ENCODE measurements around the gene UFC1.

The UFC1 gene

GRCh38 chr1:161133220-161133740 is 20.5 kb upstream of the UFC1 start:
- no peak for DNase-seq (ENCODE audit: low read depth in 2 of 2)

GRCh38 chr1:161137881-161138280 is 15.9 kb upstream of the UFC1 start:
- DNase-seq (ENCODE audit: low read depth in 2 of 2), result no peak

GRCh38 chr1:161138431-161138830 is 15.3 kb upstream of the UFC1 start:
- no peak for DNase-seq (ENCODE audit: low read depth in 2 of 2)

GRCh38 chr1:161139766-161140165 is 14.0 kb upstream of the UFC1 start:
- DNase-seq (ENCODE audit: low read depth in 2 of 2), result no peak

GRCh38 chr1:161140755-161141400 is 12.9 kb upstream of the UFC1 start:
- DNase-seq (ENCODE audit: low read depth in 2 of 2), result no peak

- no peak for DNase-seq (ENCODE audit: low read depth in 2 of 2)
These were observed 7.9 kb upstream of the UFC1 start for GRCh38 chr1:161145832-161146231.

GRCh38 chr1:161153176-161153575 is 602 bp upstream of the UFC1 start:
- DNase-seq (ENCODE audit: low read depth in 2 of 2), result no peak

GRCh38 chr1:161157867-161158266 is 4.1 kb downstream of the UFC1 start:
- DNase-seq (ENCODE audit: low read depth in 2 of 2), result no peak

- no peak for DNase-seq (ENCODE audit: low read depth in 2 of 2)
These were observed 4.7 kb downstream of the UFC1 start for GRCh38 chr1:161158316-161159010.

GRCh38 chr1:161159087-161159912 is 5.5 kb downstream of the UFC1 start, which contains the start of gene USP21:
Gene USP21 (plus strand): TSS chr1:161159500. CDS start chr1:161160641, 1,141 bp downstream.
- peak; percentile 81 to 82 for DNase-seq (ENCODE audit: low read depth in 2 of 2)

- DNase-seq (ENCODE audit: low read depth in 2 of 2), result no peak
These were observed 6.1 kb downstream of the UFC1 start for GRCh38 chr1:161159913-161160243.

- DNase-seq (ENCODE audit: low read depth in 2 of 2), result no peak
These were observed 6.9 kb downstream of the UFC1 start for GRCh38 chr1:161160671-161161145.

GRCh38 chr1:161161652-161162051 is 7.9 kb downstream of the UFC1 start:
- no peak for DNase-seq (ENCODE audit: low read depth in 2 of 2)

- no peak for DNase-seq (ENCODE audit: low read depth in 2 of 2)
These were observed 8.3 kb downstream of the UFC1 start for GRCh38 chr1:161162052-161162451.

- DNase-seq (ENCODE audit: low read depth in 2 of 2), result no peak
These were observed 9.0 kb downstream of the UFC1 start for GRCh38 chr1:161162806-161163205.

GRCh38 chr1:161163793-161164192 is 10.0 kb downstream of the UFC1 start:
- DNase-seq (ENCODE audit: low read depth in 2 of 2), result no peak

- DNase-seq (ENCODE audit: low read depth in 2 of 2), result no peak
These were observed 11.3 kb downstream of the UFC1 start for GRCh38 chr1:161164901-161165610.

- peak; percentile 71 to 74 for DNase-seq (ENCODE audit: low read depth in 2 of 2)
These were observed 12.2 kb downstream of the UFC1 start, which contains the start of gene PPOX for GRCh38 chr1:161165742-161166668. Gene PPOX (plus strand): TSS chr1:161166426. CDS start chr1:161166848, 422 bp downstream.

GRCh38 chr1:161166669-161167548 is 13.1 kb downstream of the UFC1 start:
- DNase-seq (ENCODE audit: low read depth in 2 of 2), result no peak
